Astrocyte of the cerebellum (primary cell): ENCODE data around the gene SLC38A6.

Source experiments
- DNase-seq: peaks from one replicate; pipeline ENCODE4 v3.0.0-alpha.2; 2011; ENCODE audit warnings: low read depth
- H3K4me3 ChIP-seq: 2 replicates; pipeline ENCODE4 v1.5.1; 2011; ENCODE audit warnings: mild to moderate bottlenecking, low read depth, low read length, moderate library complexity
- in situ Hi-C: cut with HindIII; loops from 2 replicates; pipeline ENCODE4 v1.10.0; 2017; ENCODE audit warnings: low sequenced_read_pairs
- TF ChIP-seq, protein P1 (sequence below): IDR thresholded peaks from 2 replicates; pipeline ENCODE4 v1.5.1; 2012; ENCODE audit warnings: low read length, low read depth, moderate library complexity, mild to moderate bottlenecking; ENCODE audit errors: missing control alignments

Gene SLC38A6

DNA sequence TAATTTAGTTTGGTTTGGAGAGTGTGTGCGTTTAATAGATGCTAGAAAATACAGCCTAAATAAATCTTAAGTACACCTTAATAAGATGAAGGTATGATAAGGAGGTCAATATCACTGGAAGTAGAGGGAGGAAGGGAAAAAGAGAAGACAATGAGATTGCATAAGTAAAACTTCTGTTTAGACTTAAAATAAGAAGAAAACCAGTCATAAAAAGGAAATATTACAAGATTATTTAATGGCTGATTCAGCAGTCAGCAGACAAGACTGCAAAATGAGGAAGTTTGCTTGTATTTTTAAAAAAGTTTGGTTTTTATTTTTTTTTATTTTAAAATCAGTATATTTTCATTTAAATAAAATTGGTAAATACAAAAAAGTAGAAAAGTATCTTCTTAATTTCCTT lies 3.2 kb downstream of the SLC38A6 start:
- no peak overlapping the region for H3K4me3 ChIP-seq
- in situ Hi-C loops, result no loop called here
- no peak for DNase-seq
- TF ChIP-seq, protein P1, sequence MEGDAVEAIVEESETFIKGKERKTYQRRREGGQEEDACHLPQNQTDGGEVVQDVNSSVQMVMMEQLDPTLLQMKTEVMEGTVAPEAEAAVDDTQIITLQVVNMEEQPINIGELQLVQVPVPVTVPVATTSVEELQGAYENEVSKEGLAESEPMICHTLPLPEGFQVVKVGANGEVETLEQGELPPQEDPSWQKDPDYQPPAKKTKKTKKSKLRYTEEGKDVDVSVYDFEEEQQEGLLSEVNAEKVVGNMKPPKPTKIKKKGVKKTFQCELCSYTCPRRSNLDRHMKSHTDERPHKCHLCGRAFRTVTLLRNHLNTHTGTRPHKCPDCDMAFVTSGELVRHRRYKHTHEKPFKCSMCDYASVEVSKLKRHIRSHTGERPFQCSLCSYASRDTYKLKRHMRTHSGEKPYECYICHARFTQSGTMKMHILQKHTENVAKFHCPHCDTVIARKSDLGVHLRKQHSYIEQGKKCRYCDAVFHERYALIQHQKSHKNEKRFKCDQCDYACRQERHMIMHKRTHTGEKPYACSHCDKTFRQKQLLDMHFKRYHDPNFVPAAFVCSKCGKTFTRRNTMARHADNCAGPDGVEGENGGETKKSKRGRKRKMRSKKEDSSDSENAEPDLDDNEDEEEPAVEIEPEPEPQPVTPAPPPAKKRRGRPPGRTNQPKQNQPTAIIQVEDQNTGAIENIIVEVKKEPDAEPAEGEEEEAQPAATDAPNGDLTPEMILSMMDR, result no peak

DNA sequence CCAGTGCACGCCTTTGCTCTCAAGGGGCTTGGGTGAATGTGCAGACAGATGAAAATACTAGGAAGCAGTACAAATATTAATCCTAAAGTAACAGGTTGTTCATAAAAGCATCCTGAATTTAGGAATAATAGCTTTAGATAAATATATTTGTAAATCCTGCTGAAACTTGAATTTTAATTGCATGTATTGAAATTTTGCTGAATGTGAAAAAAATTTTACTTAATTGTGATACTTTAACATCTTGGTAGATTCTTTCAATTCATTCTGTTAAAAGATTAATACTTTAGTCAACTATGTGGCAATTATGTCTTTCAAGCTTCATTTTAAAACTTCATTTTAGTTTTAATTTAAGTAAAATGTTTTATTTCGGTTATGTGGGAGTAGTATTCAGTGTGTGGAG lies 5.5 kb downstream of the SLC38A6 start:
- no peak for DNase-seq
- H3K4me3 ChIP-seq, result no peak overlapping the region
- TF ChIP-seq, protein P1, result no peak
- in situ Hi-C loops, result no loop called here

DNA sequence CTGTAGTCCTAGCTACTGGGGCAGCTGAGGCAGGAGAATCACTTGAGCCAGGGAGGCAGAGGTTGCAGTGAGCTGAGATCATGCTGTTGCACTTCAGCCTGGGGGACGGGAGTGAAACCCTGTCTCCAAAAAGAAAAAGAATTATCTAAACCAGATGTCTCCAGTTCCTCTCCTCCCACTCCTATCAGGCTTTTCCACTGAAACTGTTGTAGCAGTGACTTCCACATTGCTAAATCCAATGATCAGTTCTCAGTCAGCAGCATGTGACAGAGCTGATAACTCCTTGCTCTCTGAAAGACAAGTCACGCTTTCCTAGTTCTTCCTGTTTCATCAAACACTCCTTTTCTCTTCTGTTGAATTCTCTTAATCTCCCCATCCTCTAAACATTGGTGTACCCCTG lies 8.6 kb downstream of the SLC38A6 start:
- DNase-seq, result no peak
- in situ Hi-C loops, result no loop called here
- TF ChIP-seq, protein P1, result no peak
- H3K4me3 ChIP-seq, result no peak overlapping the region

DNA sequence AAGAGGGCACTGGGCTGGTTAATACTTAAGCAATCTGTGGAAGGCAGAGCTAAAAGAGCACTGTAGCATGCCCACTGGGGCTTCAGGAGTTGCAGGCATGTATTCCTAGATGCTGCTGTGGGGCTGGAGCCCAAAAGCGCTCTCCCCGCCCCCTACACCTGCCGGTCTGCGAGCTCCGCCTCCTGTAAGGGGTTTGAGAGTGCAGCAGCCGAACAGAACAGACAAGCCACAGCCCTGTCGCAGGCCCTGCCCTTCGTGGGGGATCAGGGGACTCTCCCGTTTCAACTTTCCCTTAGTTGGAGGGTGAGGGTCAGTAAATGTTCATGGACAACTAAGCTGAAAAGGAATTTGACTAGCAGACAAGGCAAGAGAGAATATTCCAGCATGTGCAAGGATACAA lies 17.6 kb downstream of the SLC38A6 start:
- DNase-seq, result no peak
- H3K4me3 ChIP-seq, result no peak overlapping the region
- in situ Hi-C loops, result no loop called here
- TF ChIP-seq, protein P1, result no peak

DNA sequence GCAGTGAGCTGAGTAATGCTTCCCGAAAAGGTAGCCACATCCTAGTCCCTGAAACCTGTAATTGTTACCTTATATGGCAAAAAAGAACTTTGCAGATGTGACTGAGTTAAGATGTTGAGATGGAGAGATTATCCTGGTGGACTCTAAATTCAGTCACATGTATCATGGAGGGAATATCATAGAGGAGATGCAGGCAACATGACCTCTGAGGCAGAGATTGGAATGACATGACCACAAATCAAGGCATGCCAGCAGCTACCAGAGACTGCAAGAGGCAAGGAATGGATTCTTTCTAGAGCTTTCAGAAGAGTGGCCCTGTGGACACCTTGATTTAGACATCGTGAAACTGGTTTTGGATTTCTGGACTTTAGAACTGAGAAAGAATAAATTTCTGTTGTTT lies 18.5 kb downstream of the SLC38A6 start:
- in situ Hi-C loops, result no loop called here
- DNase-seq, result no peak
- no peak overlapping the region for H3K4me3 ChIP-seq
- TF ChIP-seq, protein P1, result no peak

DNA sequence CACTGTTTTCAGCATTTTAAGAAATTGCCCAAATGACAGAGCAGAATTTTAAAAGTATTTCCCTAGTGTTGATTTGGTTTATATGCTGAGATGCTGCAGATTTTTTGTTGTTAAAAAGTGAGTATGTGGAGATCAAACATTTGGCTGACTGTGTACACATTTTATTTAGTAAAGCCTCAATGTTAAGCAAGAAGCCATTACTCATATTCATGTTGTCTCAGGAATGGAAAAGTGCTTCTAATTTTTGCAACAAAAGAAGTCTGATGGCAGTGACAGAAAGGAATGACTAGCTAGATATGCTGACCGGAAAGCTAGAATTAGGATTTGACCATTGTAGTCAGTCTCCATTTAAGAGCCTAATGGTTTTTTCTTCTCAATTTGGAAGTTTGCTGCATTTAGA lies 22.5 kb downstream of the SLC38A6 start:
- TF ChIP-seq, protein P1, result no peak
- in situ Hi-C loops, result no loop called here
- H3K4me3 ChIP-seq, result no peak overlapping the region

DNA sequence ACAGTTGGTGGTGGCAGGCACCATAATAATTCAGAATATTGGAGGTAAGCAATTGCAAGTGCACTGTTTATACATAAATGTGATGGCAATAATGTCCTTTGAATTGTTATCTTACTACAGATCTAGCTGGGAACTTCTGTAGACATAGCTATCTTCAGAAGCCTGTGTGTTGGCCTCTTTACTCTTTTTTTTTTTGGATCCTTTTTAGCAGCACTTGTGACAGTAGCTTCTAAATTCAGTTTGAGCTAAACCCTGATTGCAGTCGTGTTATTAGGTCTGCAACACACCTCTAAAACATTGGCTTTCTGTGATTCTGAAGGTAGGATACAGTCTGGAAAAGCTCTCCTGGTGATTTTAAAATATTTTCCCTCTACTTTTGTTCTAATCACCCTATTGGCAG lies 38.5 kb downstream of the SLC38A6 start:
- DNase-seq, result no peak
- no peak overlapping the region for H3K4me3 ChIP-seq
- in situ Hi-C loops, result no loop called here
- TF ChIP-seq, protein P1, result no peak

More for the DNA sequence above, 22.5 kb downstream of the SLC38A6 start:
- no peak for DNase-seq
